Ramos (cell line): ENCODE data around the gene PAQR5.
"Not testable (repeated sequence)": the region's sequence is repeated elsewhere in the genome, so short reads cannot be mapped to it uniquely, and the experiment has no call there.

Experiments used
- in situ Hi-C: fragments of 300-500 bp; cut with MboI; formaldehyde crosslinking; loops from one replicate; pipeline ENCODE4 v1.14.3; 2022; ENCODE audit warnings: low sequenced_read_pairs; ENCODE audit not compliant: unreplicated experiment

PAQR5 gene

DNA sequence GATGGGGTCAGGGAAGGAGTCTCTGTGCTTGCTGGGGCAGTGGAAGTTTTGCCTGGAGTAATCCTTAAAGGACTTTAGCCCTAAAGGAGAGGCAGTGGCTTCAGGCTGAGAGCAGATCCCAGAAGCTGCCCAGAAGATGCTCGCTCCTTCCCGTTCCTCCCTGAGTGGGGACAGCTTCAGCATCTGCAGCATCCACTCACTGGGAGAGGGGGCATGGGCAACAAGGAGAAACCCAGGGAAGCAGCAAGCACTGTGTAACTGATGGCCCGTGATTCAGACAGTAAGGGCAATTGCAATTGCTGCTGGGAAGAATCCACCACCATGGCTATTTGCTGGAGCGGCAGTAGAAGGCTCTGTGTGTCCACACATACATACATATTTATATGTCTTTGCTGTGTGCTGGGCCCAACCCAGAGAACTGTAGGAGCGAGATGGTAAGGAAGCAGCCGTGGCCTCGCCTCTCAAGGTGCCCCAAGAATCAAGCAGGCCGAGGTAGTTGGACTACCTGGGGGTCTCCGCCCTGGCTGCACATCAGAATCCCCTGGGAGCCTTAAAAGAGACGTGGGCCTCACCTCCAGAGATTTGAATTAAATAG is 5.8 kb upstream of the PAQR5 start:
- in situ Hi-C loops = no loop called here

- in situ Hi-C loops = no loop called here
These were observed 4.7 kb upstream of the PAQR5 start for GRCh38 chr15:69293741-69294615.

- in situ Hi-C loops = no loop called here
These were observed 2.1 kb upstream of the PAQR5 start for GRCh38 chr15:69296606-69297005.

DNA sequence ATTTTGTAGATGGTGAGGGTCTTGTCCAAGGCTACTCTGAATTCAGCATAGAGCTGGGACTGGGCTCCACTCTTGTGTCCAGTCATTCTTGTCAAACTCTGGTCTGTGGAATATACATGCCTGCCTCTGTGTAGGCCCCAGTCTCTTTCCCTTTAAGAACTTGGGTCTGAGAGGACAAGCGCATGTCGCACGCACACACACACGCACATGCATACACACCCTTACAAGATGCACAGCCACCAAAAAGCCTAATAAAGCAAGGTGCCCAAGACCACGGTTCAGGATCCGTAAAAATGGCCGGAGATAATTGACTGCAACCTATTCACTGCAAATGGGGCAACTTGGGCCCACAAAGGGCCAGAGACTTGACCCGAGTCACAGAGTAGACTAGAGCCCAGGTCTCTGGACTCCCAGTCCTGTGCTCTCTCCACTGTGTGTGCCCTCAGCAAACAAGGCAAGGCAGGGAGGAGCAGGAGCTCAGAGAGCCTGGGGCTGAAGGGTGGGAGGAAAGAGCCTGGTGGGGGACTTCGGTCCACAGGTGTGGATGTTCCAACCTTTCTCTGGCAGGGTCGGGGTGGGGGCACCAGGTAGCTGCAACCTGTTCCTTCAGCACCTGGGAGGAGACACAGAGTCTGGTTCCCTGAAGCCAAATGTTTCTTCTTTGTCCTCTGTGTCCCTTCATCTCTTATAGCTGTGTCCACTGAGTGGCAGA is 914 bp upstream of the PAQR5 start:
- in situ Hi-C loops = no loop called here

- in situ Hi-C loops = no loop called here
These were observed 387 bp upstream of the PAQR5 start for GRCh38 chr15:69298354-69298696.

- in situ Hi-C loops = no loop called here
These were observed 757 bp downstream of the PAQR5 start for GRCh38 chr15:69299451-69299886.

DNA sequence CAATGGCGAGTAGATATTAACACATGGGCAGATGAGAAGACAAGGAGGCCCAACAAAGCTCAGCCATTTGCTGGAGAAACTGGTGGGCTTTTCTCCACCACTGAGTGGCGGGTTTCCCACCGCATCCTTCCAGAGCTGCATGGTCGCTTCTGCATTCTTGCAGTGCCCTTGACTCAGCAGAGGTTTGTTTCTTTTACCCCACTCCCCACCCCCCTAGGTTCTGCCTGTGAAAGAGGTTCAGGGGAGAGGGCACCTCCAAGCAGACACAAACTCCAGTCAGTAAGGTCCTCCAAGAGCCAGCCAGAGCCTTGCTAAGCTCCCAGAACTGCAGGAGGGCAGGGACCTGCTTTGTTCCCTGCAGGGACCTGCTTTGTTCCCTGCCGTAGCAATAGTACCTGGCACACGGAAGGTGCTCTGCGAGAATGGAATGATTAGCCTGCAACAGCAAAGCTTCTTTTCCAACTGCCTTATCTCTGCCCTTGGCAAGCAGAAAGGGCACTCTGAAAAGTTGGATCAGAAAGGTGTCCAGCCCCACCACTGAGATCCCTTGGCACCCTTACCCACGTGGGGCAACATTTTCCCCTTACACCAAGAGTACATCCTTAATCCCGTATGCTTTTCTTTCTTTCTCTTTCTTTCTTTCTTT is 1.4 kb downstream of the PAQR5 start:
- in situ Hi-C loops = no loop called here

- in situ Hi-C loops = not testable (repeated sequence)
These were observed 2.4 kb downstream of the PAQR5 start for GRCh38 chr15:69301101-69301500.

DNA sequence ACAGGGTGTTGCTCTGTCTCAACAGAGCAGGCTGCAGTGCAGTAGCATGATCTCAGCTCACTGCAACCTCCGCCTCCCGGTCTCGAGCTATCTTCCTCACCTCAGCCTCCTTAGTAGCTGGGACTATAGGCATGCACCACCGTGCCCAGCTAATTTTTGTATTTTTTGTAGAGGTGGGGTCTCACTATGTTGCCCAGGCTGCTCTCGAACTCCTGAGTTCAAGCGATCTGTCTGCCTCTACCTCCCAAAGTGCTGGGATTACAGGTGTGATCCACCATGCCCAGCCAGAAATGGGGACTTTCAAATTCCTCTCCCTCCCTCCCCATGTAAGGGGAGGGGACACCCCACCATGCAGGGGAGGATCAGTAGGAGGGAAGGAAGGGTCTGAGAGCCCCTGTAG is 3.4 kb downstream of the PAQR5 start:
- in situ Hi-C loops = not testable (repeated sequence)

DNA sequence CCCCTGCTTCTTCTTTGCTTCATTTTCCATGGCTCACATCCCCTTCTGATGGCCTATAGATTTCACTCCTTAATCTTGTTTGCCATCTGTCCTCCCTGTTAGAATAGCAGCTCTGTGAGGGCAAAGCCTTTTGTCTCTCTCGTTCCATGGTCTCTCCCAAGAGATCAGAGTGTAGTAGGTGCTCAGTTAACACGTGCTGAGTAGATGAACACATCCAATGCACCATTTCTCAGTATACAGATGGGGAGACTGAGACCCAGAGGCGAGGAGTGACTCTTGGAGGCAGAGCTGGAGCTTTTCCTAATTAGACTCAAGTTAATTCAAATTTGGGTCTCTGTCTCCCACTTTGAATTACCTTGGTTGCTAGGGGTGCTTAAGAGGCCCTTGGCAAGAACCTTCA is 4.2 kb downstream of the PAQR5 start:
- in situ Hi-C loops = no loop called here

DNA sequence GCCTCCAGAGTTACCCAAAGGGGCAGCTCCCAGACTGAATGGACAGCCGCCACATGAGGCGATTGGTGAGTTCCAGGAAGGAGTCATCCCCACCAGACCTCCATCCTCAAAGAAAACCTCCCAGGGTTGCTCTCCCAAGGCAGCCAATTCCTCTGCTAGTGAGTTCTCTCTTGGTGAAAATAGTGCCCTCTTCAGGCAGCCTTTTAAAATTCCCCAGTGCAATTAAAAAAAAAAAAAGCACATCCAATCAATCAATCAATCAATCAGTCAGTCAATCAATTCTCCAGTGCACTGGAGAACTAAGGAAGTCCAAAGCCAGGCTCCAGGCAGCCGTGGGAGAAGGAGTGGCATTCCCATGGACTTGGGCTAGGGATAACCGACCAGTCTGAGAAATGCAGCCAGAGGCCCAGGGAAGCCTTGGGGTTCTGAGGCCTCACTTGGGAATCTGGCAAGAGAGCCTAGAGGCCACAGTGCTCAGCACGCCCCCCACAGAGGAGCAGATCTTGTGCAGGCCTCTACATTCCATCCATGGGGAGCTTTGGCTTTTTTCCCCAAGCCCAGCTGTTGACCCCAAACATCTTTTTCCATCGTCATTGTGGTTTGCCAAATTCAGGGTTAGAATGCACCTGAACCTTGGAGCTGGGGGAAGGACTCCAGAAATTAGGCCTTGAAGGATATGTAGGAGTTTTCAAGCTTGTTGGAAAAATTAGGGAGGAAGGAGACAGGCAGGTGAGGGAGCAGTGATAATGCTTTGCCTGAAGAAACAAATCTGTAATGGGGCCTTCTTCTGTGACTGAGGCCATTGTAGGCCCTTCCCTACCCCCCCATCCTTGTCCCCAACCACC is 4.8 kb downstream of the PAQR5 start:
- in situ Hi-C loops = no loop called here

DNA sequence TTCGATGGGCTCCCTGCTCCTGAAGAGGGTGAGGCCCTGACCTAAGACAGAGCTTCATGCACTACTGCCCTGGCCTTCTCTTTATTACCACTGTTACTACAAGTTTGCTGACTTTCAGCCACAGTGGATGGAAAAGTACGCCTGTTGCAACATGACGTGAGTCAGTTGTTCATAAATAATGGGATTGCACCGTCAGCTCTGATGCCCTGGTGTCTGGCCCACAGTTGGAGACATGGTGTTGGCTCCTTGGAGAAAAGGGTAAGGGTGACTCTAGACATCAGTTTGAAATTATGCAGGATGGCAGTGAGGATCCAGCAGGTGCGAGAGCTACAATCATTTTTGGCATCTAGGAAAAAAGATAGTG is 5.5 kb downstream of the PAQR5 start:
- in situ Hi-C loops = no loop called here

DNA sequence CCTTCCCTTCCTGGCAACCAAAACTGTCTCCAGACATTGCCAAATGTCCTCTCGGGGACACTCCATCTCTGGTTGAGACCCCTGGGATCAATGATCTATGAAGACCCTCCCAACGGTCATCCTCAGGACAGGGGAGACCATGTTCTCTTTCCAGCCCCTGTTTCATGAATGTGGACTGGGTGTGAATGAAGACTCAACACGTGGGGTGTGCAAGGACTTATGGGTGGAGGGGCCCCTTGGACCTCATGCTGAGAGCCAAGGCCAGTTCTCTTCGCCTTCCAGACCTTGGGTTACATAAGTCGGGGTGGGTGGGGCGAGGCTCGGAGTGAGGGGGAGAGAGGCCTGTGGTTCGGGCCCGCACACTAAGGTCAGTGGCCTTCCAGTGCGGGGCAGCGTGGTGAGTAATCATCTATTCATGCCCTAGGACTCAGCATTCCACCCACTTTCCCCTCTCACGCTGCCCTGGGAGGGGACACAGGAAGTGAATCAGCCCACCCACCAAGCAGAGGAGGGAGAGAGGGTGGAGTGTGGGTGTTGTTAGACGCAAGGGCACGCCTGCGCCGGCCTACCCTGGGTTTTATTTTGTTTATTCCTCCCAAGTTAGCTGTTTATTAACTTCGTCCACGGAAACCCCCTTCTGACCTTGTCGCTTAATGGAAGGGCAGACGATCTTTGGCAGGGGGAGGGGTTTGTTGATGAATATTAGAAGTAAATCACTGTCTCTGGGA is 6.7 kb downstream of the PAQR5 start:
- in situ Hi-C loops = no loop called here

- in situ Hi-C loops = no loop called here
These were observed 7.3 kb downstream of the PAQR5 start for GRCh38 chr15:69305933-69306568.

DNA sequence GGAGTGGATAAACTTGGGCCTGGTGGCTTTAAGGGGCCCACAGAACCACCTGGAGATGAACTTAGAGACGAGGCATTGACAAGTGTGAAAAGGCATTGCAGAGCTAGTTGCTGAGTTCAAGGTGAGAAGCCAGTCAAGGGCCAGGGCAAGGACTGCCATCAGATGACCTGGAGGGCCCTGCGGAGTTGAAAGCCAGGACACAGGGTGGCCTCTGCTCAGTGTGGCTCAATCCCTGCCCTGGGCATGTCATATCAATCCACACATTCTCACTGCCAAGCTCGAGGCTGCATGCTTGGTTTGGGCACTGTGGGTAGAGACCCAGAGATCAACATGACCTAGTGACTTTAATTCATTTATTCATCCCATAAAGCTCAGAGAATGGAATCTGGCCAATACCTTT is 9.2 kb downstream of the PAQR5 start:
- in situ Hi-C loops = no loop called here

- in situ Hi-C loops = no loop called here
These were observed 10.2 kb downstream of the PAQR5 start for GRCh38 chr15:69308949-69309348.

DNA sequence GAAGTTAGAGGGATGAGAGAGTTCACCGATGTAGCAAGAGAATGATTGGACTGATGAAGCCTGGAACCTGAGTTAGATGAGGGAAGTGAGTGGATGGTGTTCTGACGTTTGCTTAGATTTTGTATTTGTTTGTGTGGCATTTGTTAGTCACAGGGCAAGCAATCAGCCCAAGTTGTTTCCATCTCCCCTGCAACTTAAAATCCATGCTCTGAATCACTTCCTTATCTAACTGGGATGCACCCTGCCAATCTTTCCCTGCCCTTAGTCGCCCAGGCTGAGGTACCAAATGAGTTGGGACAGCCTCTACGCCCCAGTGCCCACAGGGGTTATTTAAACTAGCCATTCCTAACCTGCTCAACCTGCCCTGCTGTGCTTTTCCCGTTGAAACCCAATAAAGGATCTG is 12.6 kb downstream of the PAQR5 start:
- in situ Hi-C loops = no loop called here

GRCh38 chr15:69313432-69314000 is 14.8 kb downstream of the PAQR5 start:
- in situ Hi-C loops = no loop called here

GRCh38 chr15:69314131-69314530 is 15.4 kb downstream of the PAQR5 start:
- in situ Hi-C loops = no loop called here
